ENCODE results near the gene NFKBIE. TPM values are rescaled to one million over a fixed set of nuclear protein-coding genes. Genes with fewer than 3 reads are reported as not detected.
A peak's percentile ranks its signal among the peaks of the same experiment; 100 is the strongest.

The NFKBIE gene
- total and polyA plus RNA-seq, 2 of the 13 experiments (the other 11 are each of a cell fraction or from before 2014, with no cell fraction given), result 6.7 to 14.5 TPM

DNA sequence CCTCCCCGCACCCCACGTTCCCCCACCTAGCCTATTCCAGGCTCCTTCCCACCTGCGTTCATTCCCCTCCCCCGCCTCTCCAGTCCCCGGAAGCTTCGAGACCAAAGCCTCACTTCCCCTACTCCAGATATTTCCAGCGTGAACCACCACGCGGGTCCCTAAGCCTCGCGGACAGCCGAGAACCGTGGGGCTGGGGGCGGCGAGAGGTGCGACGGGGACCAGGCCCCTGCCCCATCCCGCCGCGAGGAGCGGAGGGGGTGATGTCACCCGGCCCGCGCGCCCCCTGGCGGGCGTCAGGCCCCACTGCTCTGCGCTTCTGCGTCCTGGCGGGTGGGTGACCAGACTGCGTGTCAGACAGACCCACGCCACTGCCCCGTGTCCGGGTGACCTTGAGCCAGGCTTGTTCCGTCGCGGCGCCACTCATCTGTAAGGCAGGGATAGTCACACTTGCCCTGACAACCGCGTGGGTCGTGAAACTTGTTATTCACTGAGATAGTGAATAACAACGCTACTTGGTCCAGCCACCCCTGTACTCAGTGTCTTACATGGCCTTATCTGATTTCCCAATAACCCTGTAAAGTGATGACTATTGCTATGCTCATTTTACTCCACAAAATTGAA is 27.4 kb downstream of the NFKBIE start (continued):
- TF ChIP-seq, protein P1, sequence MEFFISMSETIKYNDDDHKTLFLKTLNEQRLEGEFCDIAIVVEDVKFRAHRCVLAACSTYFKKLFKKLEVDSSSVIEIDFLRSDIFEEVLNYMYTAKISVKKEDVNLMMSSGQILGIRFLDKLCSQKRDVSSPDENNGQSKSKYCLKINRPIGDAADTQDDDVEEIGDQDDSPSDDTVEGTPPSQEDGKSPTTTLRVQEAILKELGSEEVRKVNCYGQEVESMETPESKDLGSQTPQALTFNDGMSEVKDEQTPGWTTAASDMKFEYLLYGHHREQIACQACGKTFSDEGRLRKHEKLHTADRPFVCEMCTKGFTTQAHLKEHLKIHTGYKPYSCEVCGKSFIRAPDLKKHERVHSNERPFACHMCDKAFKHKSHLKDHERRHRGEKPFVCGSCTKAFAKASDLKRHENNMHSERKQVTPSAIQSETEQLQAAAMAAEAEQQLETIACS (CRISPR knock-in tag; IDR thresholded peaks at IDR 0.05), result no peak; the same call in 1 of the 2 replicates
- 0 out of 2 replicates have a peak, but pooled peaks have one; percentile 22 for TF ChIP-seq MTF2 (CRISPR knock-in tag; IDR thresholded peaks at IDR 0.05; ENCODE audit: borderline replicate concordance)
- TF ChIP-seq AHR (CRISPR knock-in tag; IDR thresholded peaks at IDR 0.05), result 0 out of 2 replicates have a peak, but pooled peaks have one; percentile 40
- TF ChIP-seq SIN3A (IDR thresholded peaks at IDR 0.05; ENCODE audit: borderline replicate concordance, low read depth, low read length), result no peak
- peak; percentile 98; the same call in 1 of the 2 replicates for TF ChIP-seq ZNF136 (CRISPR knock-in tag; IDR thresholded peaks at IDR 0.05; ENCODE audit: low read depth)
- TF ChIP-seq, protein P2, sequence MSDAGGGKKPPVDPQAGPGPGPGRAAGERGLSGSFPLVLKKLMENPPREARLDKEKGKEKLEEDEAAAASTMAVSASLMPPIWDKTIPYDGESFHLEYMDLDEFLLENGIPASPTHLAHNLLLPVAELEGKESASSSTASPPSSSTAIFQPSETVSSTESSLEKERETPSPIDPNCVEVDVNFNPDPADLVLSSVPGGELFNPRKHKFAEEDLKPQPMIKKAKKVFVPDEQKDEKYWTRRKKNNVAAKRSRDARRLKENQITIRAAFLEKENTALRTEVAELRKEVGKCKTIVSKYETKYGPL (CRISPR knock-in tag; IDR thresholded peaks at IDR 0.05), result no peak
- TF ChIP-seq ZNF567 (CRISPR knock-in tag; IDR thresholded peaks at IDR 0.05; ENCODE audit: borderline replicate concordance), result no peak
- TF ChIP-seq NFYC (CRISPR knock-in tag; IDR thresholded peaks at IDR 0.05), result no peak
- TF ChIP-seq SAP130 (CRISPR knock-in tag; IDR thresholded peaks at IDR 0.05; ENCODE audit: low read depth), result peak; percentile 61
- TF ChIP-seq ZNF589 (CRISPR knock-in tag; conservative IDR thresholded peaks at IDR 0.05), result peak; percentile 67
- peak; percentile 71 for TF ChIP-seq HDAC1 (CRISPR knock-in tag; IDR thresholded peaks at IDR 0.05)
- TF ChIP-seq POGZ (CRISPR knock-in tag; IDR thresholded peaks at IDR 0.05), result no peak
- TF ChIP-seq, protein P3, sequence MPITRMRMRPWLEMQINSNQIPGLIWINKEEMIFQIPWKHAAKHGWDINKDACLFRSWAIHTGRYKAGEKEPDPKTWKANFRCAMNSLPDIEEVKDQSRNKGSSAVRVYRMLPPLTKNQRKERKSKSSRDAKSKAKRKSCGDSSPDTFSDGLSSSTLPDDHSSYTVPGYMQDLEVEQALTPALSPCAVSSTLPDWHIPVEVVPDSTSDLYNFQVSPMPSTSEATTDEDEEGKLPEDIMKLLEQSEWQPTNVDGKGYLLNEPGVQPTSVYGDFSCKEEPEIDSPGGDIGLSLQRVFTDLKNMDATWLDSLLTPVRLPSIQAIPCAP (CRISPR knock-in tag; IDR thresholded peaks at IDR 0.05; ENCODE audit: low read depth), result peak; percentile 81; the same call in 1 of the 2 replicates
- TF ChIP-seq MATR3 (CRISPR knock-in tag; IDR thresholded peaks at IDR 0.05), result no peak
- no peak for TF ChIP-seq KLF15 (CRISPR knock-in tag; IDR thresholded peaks at IDR 0.05; ENCODE audit: borderline replicate concordance)
- TF ChIP-seq ZNF543 (CRISPR knock-in tag; IDR thresholded peaks at IDR 0.05), result no peak
- peak; percentile 69 for TF ChIP-seq YY1 (IDR thresholded peaks at IDR 0.05; ENCODE audit: insufficient read depth, insufficient replicate concordance, low read depth, low read length)
- TF ChIP-seq STAT5B (CRISPR knock-in tag; IDR thresholded peaks at IDR 0.05), result no peak
- TF ChIP-seq KDM3A (CRISPR knock-in tag; IDR thresholded peaks at IDR 0.05; ENCODE audit: low read depth), result peak; percentile 88; the same call in 1 of the 2 replicates
- TF ChIP-seq, protein P4, sequence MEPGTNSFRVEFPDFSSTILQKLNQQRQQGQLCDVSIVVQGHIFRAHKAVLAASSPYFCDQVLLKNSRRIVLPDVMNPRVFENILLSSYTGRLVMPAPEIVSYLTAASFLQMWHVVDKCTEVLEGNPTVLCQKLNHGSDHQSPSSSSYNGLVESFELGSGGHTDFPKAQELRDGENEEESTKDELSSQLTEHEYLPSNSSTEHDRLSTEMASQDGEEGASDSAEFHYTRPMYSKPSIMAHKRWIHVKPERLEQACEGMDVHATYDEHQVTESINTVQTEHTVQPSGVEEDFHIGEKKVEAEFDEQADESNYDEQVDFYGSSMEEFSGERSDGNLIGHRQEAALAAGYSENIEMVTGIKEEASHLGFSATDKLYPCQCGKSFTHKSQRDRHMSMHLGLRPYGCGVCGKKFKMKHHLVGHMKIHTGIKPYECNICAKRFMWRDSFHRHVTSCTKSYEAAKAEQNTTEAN (CRISPR knock-in tag; conservative IDR thresholded peaks at IDR 0.05), result peak; percentile 59; the same call in 1 of the 2 replicates
- no peak for TF ChIP-seq SATB2 (CRISPR knock-in tag; IDR thresholded peaks at IDR 0.05)
- no peak for TF ChIP-seq GABPA (IDR thresholded peaks at IDR 0.05; ENCODE audit: low read depth, low read length)
- TF ChIP-seq GABPA (CRISPR knock-in tag; IDR thresholded peaks at IDR 0.05; ENCODE audit: low read depth), result no peak
- peak; percentile 78 for TF ChIP-seq PHF8 (CRISPR knock-in tag; IDR thresholded peaks at IDR 0.05)
- no peak for TF ChIP-seq ZFP62 (CRISPR knock-in tag; IDR thresholded peaks at IDR 0.05)
- TF ChIP-seq ZFP82 (CRISPR knock-in tag; IDR thresholded peaks at IDR 0.05; ENCODE audit: borderline replicate concordance), result 0 out of 2 replicates have a peak, but pooled peaks have one; percentile 45
- TF ChIP-seq FOXK2 (IDR thresholded peaks at IDR 0.05), result no peak
- TF ChIP-seq CBX2 (IDR thresholded peaks at IDR 0.05; ENCODE audit: low read depth, low read length), result no peak
- TF ChIP-seq CBX2 (CRISPR knock-in tag; IDR thresholded peaks at IDR 0.05; ENCODE audit: low read depth), result no peak

Measured in HepG2 (cell line).